Activated T-cell treated with anti-CD3 and anti-CD28 coated beads, Interleukin-2, amount 50 U/mL, for 1 hour (primary cell): ENCODE data around the gene FRMPD4.

Experiments used
- DNase-seq: peaks from one replicate; pipeline ENCODE4 v3.0.0-alpha.2; 2020

Gene FRMPD4

DNA sequence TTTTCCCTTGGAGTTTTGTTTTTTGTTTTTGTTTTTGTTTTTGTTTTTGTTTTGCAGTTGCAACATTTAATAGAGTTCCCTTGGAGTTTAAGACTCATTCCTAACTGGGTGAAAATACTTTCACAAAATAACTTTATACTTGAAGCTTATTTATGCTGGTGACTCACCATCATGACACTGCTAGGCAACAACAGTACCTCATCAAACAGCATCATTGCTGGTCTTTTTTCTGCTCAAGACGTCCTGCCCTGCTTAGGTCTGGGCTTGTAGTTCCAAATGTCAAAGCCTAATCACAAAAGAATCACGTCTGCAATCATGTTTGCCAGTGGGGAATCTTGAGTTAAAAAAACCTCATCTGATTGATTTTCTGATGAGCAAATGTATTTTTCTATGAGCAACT, 547.3 kb downstream of the FRMPD4 start:
- no peak for DNase-seq

DNA sequence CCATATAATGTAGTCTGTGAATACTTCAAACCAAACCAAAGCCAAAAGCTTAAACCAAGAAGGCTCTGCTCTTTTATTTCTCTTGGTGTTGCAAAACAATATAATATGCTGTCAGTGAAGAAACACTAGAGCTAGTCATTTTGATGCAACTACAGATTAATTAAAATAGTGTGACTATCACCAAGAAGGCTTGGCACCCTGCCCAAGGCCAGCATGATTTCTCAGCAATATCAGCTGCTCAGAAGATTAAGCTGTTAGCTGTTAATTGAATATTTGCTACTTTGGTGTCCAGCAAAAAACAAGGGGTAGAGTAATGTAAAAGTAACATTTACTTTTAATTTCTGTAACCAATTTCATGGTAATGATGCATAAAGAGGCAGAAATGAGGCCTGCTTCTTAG, 548.1 kb downstream of the FRMPD4 start:
- no peak for DNase-seq

DNA sequence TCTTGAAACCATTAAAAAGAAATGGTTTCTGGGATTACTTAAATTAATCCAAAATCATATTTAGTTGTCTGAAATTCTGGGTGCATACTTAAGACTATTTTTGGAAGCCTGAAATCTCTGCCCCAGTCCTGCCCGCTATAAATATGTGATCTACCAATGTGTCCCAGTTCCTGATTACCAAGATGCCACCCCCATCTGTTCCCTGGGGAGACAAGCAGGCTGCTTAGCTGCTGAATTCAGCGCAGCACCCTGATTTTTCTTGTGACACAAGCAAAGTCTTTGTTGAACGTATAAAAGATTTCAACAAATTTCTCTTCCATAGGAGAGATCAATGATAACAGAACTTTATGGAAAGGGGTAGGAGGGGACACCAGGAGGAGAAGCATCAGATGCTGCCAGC, 552.4 kb downstream of the FRMPD4 start:
- no peak for DNase-seq

DNA sequence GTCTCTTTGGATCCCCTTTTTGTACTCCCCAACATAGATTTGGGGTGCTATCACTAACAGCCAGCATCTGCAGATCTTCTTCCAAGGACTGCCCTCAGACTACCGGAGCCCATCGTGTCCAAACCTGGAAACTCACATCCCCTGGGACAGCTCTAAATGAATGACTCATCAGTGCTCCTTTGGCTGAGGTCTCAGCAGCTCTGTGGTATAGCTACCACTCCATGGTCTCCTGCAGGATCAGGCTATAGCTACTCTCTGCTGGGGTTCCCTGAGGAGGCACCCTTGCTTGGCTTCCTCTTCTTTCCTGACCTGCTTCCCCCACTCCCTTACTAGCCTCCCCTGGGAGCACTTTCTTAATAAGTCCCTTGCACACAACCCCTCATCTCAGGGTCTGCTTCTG, 555.5 kb downstream of the FRMPD4 start:
- no peak for DNase-seq

DNA sequence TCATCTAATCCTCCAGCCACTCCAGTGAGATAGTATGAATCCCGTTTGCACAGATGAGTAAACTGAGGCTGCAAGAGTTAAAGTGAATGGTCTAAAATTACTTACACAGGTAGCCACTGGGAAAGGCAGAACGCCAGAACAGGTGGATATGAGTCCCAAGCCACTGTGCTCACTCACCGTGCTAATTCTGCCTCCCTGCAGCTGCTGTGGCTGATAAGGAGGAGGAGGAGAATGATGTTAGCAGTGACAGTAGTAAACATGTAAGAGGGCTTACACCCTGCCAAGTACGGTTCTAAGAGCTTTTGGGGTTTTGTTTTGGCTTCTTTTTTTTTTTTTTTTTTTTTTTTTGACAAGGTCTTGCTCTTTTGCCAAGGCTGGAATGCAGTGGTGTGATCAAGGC, 562.5 kb downstream of the FRMPD4 start:
- no peak for DNase-seq

DNA sequence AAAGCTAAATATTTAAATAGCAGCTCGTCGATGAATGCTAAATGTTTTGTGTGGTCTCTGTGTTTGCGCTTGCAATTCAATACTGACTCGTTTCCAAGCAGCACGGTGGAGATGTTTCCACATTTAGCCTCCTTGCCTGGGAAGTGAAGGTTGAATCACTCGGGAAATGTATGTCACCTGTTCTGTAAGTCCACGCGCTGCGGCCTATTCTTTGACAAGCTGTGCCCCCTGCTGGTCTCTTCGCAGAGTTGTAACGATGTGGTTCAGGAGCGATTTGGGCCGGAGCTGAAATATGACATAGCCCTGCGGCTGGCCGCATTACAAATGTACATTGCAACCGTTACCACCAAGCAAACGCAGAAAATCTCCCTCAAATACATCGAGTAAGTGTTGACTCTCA, 563.4 kb downstream of the FRMPD4 start:
- no peak for DNase-seq

DNA sequence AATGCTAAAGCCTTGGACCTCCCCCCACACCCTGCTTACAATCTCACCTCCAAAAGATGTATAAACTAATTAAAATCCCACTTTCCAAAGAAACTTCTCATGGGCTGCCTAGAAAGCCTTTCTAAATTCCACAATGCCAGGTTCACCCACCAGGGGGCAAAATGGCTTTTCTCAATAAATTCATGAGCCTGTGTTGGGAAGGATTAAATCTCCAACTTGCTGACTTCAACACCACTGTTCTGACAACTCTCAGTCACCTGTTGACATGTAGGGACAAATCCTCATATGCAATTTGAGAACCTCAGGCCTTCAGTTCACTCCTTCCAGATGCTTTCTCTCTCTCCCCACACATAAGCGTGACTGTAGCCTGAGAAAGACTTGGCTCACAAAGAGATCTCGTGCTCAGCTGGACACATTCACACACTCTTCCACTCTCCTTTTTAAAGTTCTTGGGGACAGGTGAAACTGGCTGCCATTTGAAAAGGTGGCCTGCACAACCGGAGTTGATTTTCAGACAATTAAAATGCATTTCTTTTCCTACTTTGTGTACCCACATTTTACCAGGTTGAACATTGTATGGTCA, 564.3 kb downstream of the FRMPD4 start:
- DNase-seq, result no peak

DNA sequence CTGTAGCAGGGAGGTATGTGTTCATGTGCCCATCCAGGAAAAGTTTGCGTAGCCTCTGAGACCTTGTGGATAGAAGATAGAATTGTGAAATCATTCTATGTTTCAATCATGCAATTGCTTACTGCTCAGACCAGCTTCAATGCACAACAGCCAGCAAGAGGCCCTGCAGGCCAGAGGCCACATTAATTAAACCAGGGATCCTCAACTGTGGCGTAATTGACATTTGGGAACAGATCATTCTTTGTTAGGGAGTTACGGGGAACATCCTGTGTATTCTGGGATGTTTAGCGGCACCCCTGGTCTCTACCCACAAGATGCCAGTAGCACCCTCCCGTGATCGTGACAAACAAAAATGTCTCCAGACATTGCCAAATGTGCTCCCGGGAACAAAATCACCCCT, 566.4 kb downstream of the FRMPD4 start:
- DNase-seq, result no peak

DNA sequence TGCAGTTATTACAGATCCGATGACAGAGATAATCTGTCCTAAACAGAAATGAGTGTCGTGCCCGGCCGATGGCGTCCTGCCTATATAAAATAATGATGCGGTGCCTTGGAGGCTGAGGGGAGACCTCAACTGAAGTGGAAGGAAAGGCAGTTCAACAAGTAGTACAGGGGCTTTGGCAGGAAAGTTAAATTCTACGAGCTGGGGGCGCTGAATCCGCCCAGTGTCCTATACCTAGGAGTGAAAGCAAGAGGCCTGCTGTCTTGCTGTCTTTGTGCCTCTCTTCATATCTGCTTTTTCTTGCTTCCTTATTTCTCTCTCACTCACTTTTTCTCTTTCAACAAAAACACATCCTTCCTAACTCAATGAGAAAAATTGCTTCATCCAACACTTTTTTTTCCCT, 570.8 kb downstream of the FRMPD4 start:
- no peak for DNase-seq

DNA sequence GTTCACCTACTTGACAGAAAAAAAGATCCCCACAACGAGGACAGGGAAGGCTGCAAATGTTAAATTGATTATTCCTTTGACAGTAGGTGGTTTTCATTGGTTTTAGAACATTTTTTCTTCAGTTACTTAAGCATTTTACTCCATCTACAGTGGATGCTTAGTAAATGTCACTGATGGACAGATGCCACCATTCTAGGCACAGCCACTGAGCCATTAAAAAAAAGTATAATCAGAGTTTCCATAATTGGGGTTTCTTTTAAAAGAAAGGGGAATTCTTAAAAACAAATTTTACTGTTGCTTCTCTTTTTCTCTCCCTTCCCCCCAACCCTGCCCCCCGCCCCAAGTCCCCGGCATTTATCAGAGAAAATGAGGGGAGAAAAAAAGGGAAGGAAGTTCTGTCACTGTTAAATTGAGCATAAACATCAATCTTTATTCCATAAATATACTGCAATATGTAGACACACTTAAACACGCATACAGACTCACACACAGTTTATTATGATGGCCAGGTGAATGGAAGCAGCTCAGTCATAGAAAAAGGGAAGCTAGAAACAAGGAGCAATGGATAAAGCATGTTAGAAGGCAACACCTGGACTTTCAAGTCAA, 573.3 kb downstream of the FRMPD4 start:
- DNase-seq, result no peak

DNA sequence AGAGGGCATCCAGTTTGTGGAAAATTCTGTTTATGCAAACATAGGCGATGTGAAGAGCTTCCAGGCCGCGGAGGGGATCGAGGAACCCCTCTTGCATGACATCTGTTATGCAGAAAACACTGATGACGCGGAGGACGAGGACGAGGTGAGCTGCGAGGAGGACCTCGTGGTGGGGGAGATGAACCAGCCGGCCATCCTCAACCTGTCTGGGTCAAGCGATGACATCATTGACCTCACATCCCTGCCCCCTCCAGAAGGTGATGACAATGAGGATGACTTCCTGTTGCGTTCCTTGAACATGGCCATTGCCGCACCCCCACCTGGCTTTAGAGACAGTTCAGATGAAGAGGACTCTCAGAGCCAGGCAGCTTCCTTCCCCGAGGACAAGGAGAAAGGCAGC, 578.3 kb downstream of the FRMPD4 start:
- DNase-seq, result no peak

DNA sequence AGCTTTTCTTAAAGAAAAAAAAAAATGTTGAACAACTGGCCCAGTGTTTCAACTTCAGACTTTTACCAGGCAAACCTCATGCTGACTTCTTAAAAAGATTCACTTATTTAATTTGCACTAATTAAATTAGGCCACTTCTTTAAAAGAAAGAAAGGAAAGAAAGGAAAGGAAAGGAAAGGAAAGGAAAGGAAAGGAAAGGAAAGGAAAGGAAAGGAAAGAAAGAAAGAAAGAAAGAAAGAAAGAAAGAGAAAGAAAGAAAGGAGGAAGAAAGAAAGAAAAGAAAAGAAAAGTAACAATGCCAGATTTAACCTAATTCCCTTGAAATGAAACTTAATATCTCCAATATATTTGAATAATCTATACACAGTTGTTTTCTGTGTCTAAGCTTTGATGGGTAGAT, 581.6 kb downstream of the FRMPD4 start:
- no peak for DNase-seq

DNA sequence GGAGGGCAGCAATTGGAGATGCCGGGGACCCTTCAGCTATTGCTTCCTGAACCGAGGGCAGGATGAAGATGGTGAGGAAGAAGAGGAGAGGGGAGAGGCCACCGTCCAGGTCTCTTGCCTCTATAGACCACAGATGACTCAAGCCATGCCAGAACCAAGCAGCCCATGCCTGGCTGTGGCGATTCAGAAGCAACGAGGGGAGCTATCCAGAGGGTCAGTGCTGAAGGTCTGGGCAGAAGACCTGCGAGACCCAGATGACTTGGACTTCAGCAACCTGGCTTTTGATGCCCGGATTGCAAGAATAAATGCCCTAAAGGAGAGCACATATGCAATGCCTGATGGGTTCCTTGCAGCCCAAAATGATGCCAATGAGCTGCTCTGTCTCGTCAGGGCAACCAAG, 582.8 kb downstream of the FRMPD4 start:
- DNase-seq, result no peak

DNA sequence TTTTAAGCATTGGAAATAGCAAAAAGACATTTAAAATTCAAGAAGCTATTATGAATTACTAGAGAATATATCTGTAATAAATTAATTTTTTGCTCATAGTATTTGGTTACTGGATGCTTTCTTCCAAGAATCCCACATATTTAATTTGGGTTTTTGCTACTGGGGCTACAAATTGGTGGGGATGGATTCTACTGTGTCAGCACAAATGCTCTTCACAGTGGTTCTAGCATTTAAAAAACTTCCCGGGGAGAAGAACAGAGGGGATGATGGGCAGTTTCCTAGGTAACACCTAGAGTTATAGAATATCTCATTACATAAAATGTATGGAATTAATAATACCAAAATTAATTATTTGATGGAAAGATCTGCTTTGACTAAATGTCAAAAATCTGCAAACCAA, 584.0 kb downstream of the FRMPD4 start:
- DNase-seq, result no peak

DNA sequence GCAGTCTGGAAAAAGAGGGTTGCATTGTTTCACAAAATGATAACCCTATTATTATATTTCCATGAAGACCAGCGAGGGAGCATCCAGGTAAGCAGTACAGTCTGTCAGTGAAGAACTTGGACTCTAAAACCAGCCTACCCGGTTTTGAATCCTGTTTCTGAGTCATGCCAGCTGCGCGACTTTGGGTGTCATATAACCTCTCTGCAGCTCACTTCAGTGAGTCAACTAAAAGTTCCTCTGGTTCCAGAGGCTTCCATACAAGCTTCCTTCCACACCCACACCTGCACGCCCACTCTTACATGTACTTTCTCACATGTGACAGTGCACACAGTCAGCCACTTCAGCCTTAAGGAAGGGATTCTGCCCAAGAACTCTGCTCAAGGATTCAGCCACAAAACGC, 603.1 kb downstream of the FRMPD4 start:
- DNase-seq, result no peak

DNA sequence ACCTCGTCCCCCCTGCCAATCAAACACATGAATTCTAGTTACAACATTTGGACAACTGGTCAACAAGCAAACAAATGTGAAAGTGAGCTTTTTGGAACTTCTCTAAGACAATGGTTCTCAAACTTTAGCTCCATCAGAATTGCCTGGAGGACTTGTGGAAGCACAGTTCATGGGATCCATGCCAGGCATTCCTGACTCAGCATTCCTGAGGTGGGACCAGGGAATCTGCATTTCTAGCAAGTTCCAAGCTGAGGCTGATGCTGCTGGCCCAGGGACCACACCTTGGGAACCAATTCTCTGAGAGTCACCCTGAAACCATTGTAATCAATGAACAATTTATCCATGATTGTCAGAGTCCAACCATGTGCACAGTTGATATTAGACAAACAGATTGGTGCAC, 609.2 kb downstream of the FRMPD4 start:
- DNase-seq, result no peak

DNA sequence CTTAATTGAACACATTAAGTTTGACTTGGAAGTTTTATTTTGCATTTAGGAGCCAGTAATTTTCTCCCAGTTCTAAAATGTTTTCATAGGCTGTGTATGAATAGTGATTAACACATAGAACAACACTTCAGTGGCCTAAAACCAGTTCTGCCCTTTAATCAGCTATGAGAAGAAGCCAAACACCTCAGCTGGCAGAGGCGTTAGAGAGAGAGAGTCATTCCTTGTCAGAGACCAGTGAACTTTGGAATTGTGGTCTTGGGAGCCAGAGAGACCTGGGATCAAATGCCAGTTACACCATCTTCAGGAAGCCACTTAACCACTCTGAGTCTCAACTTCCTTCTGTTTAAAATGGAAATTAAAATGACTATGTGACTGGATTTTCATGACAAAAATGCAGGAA, 613.6 kb downstream of the FRMPD4 start:
- DNase-seq, result no peak

DNA sequence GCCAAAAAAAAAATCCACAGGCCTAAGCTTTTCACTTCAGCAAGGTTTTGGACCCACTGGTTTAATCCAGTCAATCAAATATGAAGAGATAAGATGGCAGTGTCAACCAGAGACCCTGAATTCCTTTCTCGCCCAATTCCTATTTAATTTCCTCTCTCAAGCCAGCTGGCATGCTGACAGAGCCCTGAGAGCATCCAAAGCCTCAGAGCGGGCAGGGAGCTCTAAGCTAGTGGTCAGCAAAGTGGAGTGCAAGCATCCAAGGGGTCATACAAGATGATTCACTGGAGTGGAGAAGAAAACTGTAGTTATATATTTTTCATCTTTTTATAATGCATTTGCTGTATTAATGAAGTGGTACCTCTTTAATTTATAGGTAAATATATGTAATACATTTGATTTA, 615.1 kb downstream of the FRMPD4 start:
- DNase-seq, result no peak

DNA sequence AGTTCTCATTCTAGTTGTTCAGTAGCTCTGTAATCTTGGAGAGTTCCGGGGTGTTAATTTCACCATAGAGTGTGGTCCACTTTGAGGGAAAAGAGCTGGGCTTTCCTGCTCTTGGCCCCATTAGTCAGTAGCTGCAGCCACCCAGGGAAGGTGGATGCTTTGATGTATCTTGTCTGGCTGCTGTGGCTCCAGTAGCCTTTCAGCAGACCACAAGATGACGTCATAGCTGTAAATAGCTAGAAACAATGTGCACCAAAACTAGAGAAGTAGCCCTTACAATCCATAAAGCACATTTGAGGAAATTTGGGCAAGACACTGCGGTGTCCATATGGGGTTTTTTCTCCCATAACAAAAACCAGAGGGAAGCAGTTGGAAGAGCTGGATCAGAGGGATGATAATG, 620.0 kb downstream of the FRMPD4 start:
- DNase-seq, result no peak

DNA sequence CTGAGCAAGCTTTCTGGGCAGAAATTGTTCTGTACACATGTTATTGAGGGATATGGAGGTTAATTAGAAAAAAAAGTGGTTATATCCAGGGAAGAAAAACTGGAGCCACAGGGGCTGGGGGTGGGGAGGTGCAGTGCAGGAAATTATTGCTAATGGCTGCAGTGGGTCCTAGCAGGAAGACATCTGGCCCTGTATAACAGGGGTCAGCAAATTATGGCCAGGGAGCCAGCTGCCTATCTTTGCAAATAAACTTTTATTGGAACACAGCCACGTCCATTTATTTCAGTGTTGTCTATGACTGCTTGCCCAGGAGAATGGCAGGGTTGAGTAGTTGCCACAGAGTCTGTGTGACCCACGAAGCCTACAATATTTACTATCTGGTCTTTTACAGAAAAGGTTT, 629.6 kb downstream of the FRMPD4 start:
- DNase-seq, result no peak

DNA sequence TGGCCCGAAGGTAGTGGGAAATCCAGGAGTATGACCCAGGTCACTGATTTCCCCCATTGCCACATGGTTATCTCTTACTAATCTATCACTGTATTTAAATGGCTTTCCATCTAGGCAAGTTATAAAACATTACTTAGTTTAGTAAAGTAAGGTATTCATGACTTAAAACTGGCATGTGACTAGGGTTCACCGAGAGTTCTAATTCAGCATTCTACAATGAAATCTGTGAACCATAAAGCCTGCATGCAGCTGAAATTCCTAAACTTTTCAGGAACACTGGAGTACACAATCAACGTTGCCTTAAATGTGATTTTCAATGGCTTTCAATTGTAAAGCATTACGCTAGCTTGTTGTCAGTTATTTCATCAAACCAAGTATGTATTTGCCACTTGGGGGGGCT, 630.2 kb downstream of the FRMPD4 start:
- no peak for DNase-seq

DNA sequence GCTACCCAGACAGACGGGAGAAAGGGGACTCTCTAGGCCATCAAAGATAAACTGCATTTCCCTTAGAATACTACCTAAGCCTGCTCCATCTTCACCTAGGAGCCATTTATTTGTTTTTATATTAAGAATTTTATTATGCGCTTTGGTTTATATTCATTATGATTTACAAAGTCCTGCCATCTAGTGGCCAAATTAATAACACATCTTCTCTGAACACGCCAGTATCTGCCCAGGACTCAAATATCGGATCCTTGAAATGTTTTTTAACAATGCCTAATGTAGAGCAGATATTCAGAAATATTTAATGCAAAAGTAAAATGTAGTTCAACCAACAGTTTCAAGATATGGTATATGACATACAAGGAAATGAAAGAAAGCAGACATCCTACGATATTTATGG, 632.2 kb downstream of the FRMPD4 start:
- no peak for DNase-seq

DNA sequence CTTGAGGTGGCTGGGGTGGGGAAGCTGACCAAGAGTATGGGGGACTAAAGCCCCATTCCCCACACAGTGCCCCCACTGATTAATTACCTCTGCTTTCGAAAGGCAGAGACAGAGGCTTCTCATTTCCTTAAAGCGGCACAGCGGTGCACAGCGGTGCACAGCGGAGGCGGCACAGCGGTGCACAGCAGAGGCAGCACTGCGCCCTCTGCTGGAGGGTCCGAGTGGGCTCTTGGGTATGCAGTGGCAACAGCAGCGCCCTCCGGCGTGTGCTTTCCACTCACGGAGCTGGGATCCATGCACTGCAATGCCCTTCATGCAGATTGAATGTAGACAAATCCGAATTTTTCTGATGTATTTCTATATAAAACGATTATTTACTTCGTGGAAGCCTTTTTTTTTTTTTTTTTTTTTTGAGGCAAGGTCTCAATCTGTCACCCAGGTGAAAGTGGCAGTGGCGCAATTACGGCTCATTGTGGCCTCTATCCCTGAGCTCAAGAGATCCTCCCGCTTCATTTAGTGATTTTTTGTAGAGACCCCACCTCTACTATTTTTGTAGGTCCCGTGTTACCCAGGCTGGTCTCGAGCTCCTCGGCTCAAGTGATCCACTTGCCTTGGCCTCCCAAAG, 633.3 kb downstream of the FRMPD4 start:
- peak; percentile 68 for DNase-seq
